ENCODE results near the gene QSOX2. TPM values are rescaled to one million over a fixed set of nuclear protein-coding genes. Genes with fewer than 3 reads are reported as not detected.

The QSOX2 gene
- total RNA-seq, 1 donor from 2014 or later, result 14.0 TPM

GRCh38 chr9:136201174-136201573, 44.4 kb downstream of the QSOX2 start:
- no peak overlapping the region for H3K4me3 Mint-ChIP-seq (ENCODE audit: unreplicated experiment)
- DNase-seq (ENCODE audit: low spot score), result no peak
- no peak for TF ChIP-seq CTCF (IDR thresholded peaks at IDR 0.05; ENCODE audit: unreplicated experiment)
- no peak overlapping the region for H3K27ac Mint-ChIP-seq (ENCODE audit: unreplicated experiment)
- H3K27me3 Mint-ChIP-seq (ENCODE audit: unreplicated experiment), result peaks cover 17% of the 10 kb centered on the region
- peaks cover 3% of the 10 kb centered on the region for H3K36me3 Mint-ChIP-seq (ENCODE audit: low read depth, unreplicated experiment)
- no peaks in the 10 kb centered on the region for H3K4me1 Mint-ChIP-seq (ENCODE audit: unreplicated experiment)
- H3K9me3 Mint-ChIP-seq (ENCODE audit: unreplicated experiment), result no peaks in the 10 kb centered on the region

GRCh38 chr9:136200424-136200823, 45.2 kb downstream of the QSOX2 start:
- Mint-ChIP-seq H3K4me3 (ENCODE audit: unreplicated experiment) (no peak overlapping the region), H3K27me3 (ENCODE audit: unreplicated experiment) (peaks cover 18% of the 10 kb centered on the region), H3K4me1 (ENCODE audit: unreplicated experiment) (no peaks in the 10 kb centered on the region), H3K27ac (ENCODE audit: unreplicated experiment) (no peak overlapping the region), H3K36me3 (ENCODE audit: low read depth, unreplicated experiment) (no peaks in the 10 kb centered on the region), H3K9me3 (ENCODE audit: unreplicated experiment) (no peaks in the 10 kb centered on the region)
- DNase-seq (ENCODE audit: low spot score), result no peak
- TF ChIP-seq CTCF (IDR thresholded peaks at IDR 0.05; ENCODE audit: unreplicated experiment), result no peak

GRCh38 chr9:136199391-136200288, 46.0 kb downstream of the QSOX2 start:
- H3K9me3 Mint-ChIP-seq (ENCODE audit: unreplicated experiment), result no peaks in the 10 kb centered on the region
- no peak overlapping the region for H3K4me3 Mint-ChIP-seq (ENCODE audit: unreplicated experiment)
- TF ChIP-seq CTCF (IDR thresholded peaks at IDR 0.05; ENCODE audit: unreplicated experiment), result no peak
- H3K27me3 Mint-ChIP-seq (ENCODE audit: unreplicated experiment), result peaks cover 17% of the 10 kb centered on the region
- H3K4me1 Mint-ChIP-seq (ENCODE audit: unreplicated experiment), result no peaks in the 10 kb centered on the region
- no peaks in the 10 kb centered on the region for H3K36me3 Mint-ChIP-seq (ENCODE audit: low read depth, unreplicated experiment)
- no peak overlapping the region for H3K27ac Mint-ChIP-seq (ENCODE audit: unreplicated experiment)
- no peak for DNase-seq (ENCODE audit: low spot score)

DNA sequence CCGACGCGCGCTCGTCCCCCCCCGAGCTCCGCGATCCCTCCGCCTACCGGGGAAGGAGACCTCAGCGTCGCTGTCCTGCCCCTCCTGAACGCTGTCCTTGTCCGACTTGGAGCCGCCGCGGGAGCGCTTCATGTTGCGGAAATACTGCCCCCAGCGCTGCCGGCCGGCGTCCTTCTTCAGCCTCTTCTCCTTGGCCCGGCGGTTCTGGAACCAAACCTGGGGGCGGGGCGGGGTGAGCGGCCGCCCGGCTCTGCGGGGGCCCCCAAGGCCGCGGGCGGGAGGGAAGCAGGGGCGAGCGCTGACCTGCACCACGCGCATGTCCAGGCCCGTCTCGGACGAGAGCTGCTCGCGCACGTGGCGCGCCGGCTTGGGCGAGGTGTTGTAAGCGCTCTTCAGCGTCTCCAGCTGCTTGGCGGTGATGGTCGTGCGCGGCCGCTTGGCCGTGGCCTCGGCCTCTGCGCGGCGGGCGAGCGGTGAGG, 47.0 kb downstream of the QSOX2 start:
- no peaks in the 10 kb centered on the region for H3K9me3 Mint-ChIP-seq (ENCODE audit: unreplicated experiment)
- H3K36me3 Mint-ChIP-seq (ENCODE audit: low read depth, unreplicated experiment), result no peaks in the 10 kb centered on the region
- H3K4me1 Mint-ChIP-seq (ENCODE audit: unreplicated experiment), result no peaks in the 10 kb centered on the region

More for the DNA sequence above, 47.0 kb downstream of the QSOX2 start:
- no peak overlapping the region for H3K27ac Mint-ChIP-seq (ENCODE audit: unreplicated experiment)
- no peak for DNase-seq (ENCODE audit: low spot score)
- no peak overlapping the region for H3K4me3 Mint-ChIP-seq (ENCODE audit: unreplicated experiment)
- TF ChIP-seq CTCF (IDR thresholded peaks at IDR 0.05; ENCODE audit: unreplicated experiment), result no peak
- H3K27me3 Mint-ChIP-seq (ENCODE audit: unreplicated experiment), result peaks cover 16% of the 10 kb centered on the region
